Adrenal gland (tissue), 5 donors: ENCODE data around the gene TRAPPC10.

ENCODE experiments used
- CTCF ChIP-seq, 6 experiments: fragments of 450-650 bp in 4 of 6; fragments of 200-600 bp in 2 of 6; sonication (generic) in 1 of 6; IDR thresholded peaks; 1 replicate in 5 of 6; 2 replicates in 1 of 6; pipeline versions ENCODE4 v1.5.1 to v1.8.0; 2016 to 2021; ENCODE audit warnings: antibody characterized with exemption in 6 of 6, mild to moderate bottlenecking in 2 of 6, moderate library complexity in 1 of 6
- POLR2A ChIP-seq, 2 donors: fragments of 450-650 bp; IDR thresholded peaks; one replicate each; pipeline ENCODE4 v1.6.1; 2017; ENCODE audit warnings: antibody characterized with exemption in 2 of 2, mild to moderate bottlenecking in 2 of 2, moderate library complexity in 1 of 2
- donor health status: DM: no; HTN: no; CAD: no.

- TF ChIP-seq CTCF (IDR thresholded peaks at IDR 0.05), result no peak
- TF ChIP-seq POLR2A (IDR thresholded peaks at IDR 0.05), result no peak
Measured at GRCh38 chr21:44049182-44049581, 37.1 kb downstream of the TRAPPC10 start.
